Stomach smooth muscle (tissue), 2 donors: ENCODE data around the gene CARM1.

Experiments
- H3K27ac ChIP-seq: one replicate; pipeline ENCODE4 v1.7.0; 2013; ENCODE audit warnings: mild to moderate bottlenecking, low read length, inconsistent platforms
- H3K27me3 ChIP-seq, 2 donors: one replicate each; pipeline ENCODE4 v1.7.0; 2013; ENCODE audit warnings: low read length in 2 of 2; ENCODE audit not compliant: insufficient read depth in 2 of 2, control insufficient read depth in 1 of 2
- H3K36me3 ChIP-seq, 2 donors: one replicate each; pipeline ENCODE4 v1.7.0; 2013; ENCODE audit warnings: low read length in 2 of 2; ENCODE audit not compliant: control insufficient read depth in 2 of 2, insufficient read depth in 2 of 2
- H3K4me1 ChIP-seq: one replicate; pipeline ENCODE4 v1.7.0; 2013; ENCODE audit warnings: low read length; ENCODE audit not compliant: control insufficient read depth, insufficient read depth
- H3K4me3 ChIP-seq, 2 donors: one replicate each; pipeline ENCODE4 v1.7.0; 2013; ENCODE audit warnings: low read length in 2 of 2
- H3K9ac ChIP-seq, 2 donors: one replicate each; pipeline ENCODE4 v1.7.0; 2013; ENCODE audit warnings: low read length in 2 of 2, mild to moderate bottlenecking in 1 of 2
- H3K9me3 ChIP-seq, 2 donors: one replicate each; pipeline ENCODE4 v1.7.0; 2013; ENCODE audit warnings: low read length in 2 of 2; ENCODE audit not compliant: control insufficient read depth in 2 of 2
- donor health status: healthy.
- donor health status: Pancreatic carcinoma.

Gene CARM1

DNA sequence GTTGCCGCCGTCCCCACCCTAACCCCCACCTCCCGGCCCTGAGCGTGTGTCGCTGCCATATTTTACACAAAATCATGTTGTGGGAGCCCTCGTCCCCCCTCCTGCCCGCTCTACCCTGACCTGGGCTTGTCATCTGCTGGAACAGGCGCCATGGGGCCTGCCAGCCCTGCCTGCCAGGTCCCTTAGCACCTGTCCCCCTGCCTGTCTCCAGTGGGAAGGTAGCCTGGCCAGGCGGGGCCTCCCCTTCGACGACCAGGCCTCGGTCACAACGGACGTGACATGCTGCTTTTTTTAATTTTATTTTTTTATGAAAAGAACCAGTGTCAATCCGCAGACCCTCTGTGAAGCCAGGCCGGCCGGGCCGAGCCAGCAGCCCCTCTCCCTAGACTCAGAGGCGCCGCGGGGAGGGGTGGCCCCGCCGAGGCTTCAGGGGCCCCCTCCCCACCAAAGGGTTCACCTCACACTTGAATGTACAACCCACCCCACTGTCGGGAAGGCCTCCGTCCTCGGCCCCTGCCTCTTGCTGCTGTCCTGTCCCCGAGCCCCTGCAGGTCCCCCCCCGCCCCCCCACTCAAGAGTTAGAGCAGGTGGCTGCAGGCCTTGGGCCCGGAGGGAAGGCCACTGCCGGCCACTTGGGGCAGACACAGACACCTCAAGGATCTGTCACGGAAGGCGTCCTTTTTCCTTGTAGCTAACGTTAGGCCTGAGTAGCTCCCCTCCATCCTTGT lies 50.7 kb downstream of the CARM1 start:
- no peak overlapping the region for H3K27ac ChIP-seq
- no peak overlapping the region for H3K9ac ChIP-seq
- H3K4me1 ChIP-seq, result no peaks in the 10 kb centered on the region
- no peaks in the 10 kb centered on the region for H3K9me3 ChIP-seq
- peaks cover 16 to 41% of the 10 kb centered on the region in 2 donors for H3K36me3 ChIP-seq
- no peak overlapping the region for H3K4me3 ChIP-seq
- no peaks in the 10 kb centered on the region for H3K27me3 ChIP-seq

DNA sequence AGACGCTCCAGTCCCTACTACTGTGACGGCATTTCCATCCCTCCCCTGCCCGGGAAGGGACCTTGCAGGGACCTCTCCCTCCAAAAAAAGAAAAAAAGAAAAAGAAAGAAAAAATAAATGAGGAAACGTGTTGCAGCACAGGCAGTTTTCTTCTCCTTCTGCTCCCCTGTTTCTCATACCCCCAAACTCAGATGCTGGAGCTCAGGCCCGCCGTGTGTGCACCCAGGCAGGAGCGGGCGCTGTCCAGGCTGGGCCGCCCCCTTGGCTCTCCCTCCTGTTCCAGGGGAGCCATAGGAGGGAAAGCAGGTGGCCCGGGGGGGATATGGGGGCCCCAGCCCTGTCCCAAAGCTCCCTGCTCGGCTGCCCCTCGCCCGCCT lies 51.3 kb downstream of the CARM1 start:
- peaks cover 5% of the 10 kb centered on the region for H3K4me1 ChIP-seq
- H3K9ac ChIP-seq, result no peak overlapping the region
- no peaks in the 10 kb centered on the region for H3K9me3 ChIP-seq
- no peak overlapping the region for H3K4me3 ChIP-seq
- peaks cover 16 to 41% of the 10 kb centered on the region in 2 donors for H3K36me3 ChIP-seq
- no peak overlapping the region for H3K27ac ChIP-seq
- no peaks in the 10 kb centered on the region for H3K27me3 ChIP-seq

DNA sequence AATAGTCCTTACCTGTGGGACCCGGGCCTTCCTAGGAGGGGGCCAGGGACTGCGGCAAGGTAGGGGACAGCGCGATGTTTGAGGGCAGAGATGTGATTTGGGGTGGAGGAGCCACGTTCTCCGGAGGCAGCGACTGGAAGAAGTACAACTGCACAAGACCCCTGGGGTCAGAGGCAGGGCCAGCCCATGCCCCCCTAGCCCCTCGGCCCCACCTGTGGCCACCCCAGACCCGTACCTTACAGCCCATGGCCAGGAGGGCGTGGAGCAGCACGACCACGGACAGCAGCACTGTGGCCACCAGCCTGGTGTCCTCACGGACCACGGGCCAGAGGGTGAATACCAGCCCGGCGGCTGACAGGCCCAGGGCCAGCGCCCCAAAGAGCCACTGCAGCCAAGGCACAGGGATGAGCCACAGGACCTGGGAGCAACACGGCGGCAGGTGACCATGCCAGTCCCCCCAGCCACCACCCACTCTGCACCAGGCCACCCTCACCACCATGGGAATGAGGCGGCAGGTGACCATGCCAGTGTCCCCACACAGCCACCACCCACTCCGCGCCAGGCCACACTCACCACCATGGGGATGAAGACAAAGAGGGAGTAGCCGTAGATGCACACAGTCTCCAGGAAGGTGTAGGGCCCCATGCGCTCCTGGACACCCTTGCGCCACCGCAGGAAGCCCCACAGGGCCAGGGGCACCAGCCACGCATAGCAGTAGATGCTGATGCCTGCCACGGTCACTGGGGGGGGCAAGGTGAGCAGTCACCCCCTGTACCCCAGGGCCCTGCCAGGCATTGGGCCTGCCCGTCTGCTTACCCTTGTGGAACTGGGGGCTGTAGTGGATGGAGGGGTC lies 52.1 kb downstream of the CARM1 start:
- Histone ChIP-seq H3K9me3 (no peaks in the 10 kb centered on the region), H3K9ac (no peak overlapping the region), H3K27ac (no peak overlapping the region), H3K36me3 (peaks cover 14 to 40% of the 10 kb centered on the region in 2 donors), H3K4me3 (no peak overlapping the region), H3K4me1 (peaks cover 11% of the 10 kb centered on the region), H3K27me3 (no peaks in the 10 kb centered on the region)

- Histone ChIP-seq H3K36me3 (peaks cover 3 to 32% of the 10 kb centered on the region in 2 donors), H3K9me3 (no peaks in the 10 kb centered on the region), H3K9ac (no peak overlapping the region), H3K4me3 (no peak overlapping the region), H3K27me3 (no peaks in the 10 kb centered on the region), H3K4me1 (peaks cover 16% of the 10 kb centered on the region), H3K27ac (no peak overlapping the region)
Measured at GRCh38 chr19:10924597-10924996, 53.2 kb downstream of the CARM1 start.

- H3K9ac ChIP-seq, result peak overlapping the region; percentile 72 to 73
- H3K27ac ChIP-seq, result peak overlapping the region; percentile 62
- H3K9me3 ChIP-seq, result no peaks in the 10 kb centered on the region
- no peaks in the 10 kb centered on the region for H3K27me3 ChIP-seq
- peak overlapping the region; percentile 68 to 87 for H3K4me3 ChIP-seq
- H3K4me1 ChIP-seq, result peaks cover 20% of the 10 kb centered on the region
- peaks cover 0 to 20% of the 10 kb centered on the region in 2 donors for H3K36me3 ChIP-seq
Measured at GRCh38 chr19:10927730-10928562, 56.6 kb downstream of the CARM1 start.

DNA sequence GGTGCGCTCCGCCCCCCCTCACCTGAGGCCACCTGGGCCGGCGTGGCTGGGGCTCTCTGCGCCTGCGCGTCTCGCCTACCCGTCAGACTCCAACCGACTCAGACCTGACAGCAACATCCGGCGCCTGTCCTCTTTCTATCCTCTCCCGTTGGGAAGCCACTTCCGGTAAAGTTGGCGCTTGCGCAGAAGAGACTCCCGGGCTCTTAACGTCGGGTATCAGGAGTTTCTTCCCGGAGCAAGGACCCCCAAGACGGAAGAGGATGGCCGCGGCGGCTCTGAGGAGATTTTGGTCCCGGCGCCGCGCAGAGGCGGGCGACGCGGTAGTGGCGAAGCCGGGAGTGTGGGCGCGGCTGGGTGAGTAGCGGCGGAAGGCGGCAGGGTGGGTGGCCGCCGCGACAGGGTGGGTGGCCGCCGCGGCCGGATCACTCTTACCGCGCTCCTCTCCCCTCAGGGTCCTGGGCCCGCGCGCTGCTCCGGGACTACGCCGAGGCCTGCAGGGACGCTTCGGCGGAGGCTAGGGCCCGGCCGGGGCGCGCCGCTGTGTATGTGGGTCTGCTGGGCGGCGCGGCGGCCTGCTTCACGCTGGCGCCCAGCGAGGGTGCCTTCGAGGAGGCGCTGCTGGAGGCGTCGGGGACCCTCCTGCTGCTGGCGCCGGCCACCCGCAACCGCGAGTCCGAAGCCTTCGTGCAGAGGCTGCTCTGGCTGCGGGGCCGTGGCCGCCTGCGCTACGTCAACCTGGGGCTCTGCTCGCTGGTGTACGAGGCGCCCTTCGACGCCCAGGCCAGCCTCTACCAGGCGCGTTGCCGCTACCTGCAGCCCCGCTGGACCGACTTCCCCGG lies 57.4 kb downstream of the CARM1 start, which contains the start of the genes TIMM29 and YIPF2:
TSS of gene TIMM29 (plus strand) at position 249 of the 839 bp plus-strand sequence. CDS start at position 261, 12 bp downstream.
TSS of gene YIPF2 (minus strand) at position 77 of the 839 bp plus-strand sequence. CDS start 229 bp downstream, outside the sequence.
- Histone ChIP-seq H3K9me3 (no peaks in the 10 kb centered on the region), H3K36me3 (peaks cover 0 to 13% of the 10 kb centered on the region in 2 donors), H3K27me3 (no peaks in the 10 kb centered on the region), H3K27ac (peak within 1 kb of the TSS; percentile 62), H3K4me1 (peaks cover 20% of the 10 kb centered on the region), H3K4me3 (peak within 1 kb of the TSS; percentile 68 to 87), H3K9ac (peak within 1 kb of the TSS; percentile 72 to 73)

- H3K4me1 ChIP-seq, result peaks cover 20% of the 10 kb centered on the region
- H3K4me3 ChIP-seq, result peak overlapping the region; percentile 68 to 87
- peak overlapping the region; percentile 72 for H3K9ac ChIP-seq
- no peaks in the 10 kb centered on the region for H3K9me3 ChIP-seq
- peaks cover 0 to 7% of the 10 kb centered on the region in 2 donors for H3K36me3 ChIP-seq
- H3K27ac ChIP-seq, result peak overlapping the region; percentile 62
- no peaks in the 10 kb centered on the region for H3K27me3 ChIP-seq
Measured at GRCh38 chr19:10929402-10929794, 58.0 kb downstream of the CARM1 start.

DNA sequence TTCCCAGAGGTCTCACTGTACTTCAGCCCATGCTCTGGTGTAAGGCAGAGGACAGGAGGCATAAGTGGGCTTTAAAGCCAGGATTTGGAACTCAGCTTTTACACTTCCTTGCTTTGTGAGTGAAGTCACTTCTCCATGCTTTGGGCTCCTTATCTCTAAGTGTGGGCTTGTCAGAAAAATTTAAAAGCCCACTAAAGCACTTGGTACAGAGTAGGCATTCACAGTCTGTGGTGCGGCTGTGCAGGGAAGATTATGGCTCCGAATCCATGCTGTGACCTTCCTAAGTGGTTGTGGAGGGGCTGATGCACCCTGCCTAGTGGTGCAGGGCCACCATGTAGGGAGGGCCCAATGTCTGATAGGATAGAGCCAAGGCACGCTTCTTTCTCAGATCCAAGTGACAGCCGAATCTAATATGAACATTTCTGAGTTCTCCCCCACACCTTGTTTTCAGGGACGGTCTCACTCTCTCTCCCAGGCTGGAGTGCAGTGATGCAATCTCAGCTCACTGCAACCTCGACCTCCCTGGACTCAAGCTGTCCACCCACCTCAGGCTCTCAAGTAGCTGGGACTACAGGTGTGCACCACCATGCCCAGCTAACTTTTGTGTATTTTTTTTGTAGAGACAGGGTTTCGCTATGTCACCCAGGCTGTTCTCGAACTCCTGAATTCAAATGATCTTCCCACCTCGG lies 64.2 kb downstream of the CARM1 start:
- no peaks in the 10 kb centered on the region for H3K9me3 ChIP-seq
- H3K4me1 ChIP-seq, result peaks cover 3% of the 10 kb centered on the region
- peaks cover 0 to 2% of the 10 kb centered on the region in 2 donors for H3K36me3 ChIP-seq
- H3K4me3 ChIP-seq, result no peak overlapping the region
- H3K9ac ChIP-seq, result no peak overlapping the region
- no peak overlapping the region for H3K27ac ChIP-seq
- H3K27me3 ChIP-seq, result no peaks in the 10 kb centered on the region

DNA sequence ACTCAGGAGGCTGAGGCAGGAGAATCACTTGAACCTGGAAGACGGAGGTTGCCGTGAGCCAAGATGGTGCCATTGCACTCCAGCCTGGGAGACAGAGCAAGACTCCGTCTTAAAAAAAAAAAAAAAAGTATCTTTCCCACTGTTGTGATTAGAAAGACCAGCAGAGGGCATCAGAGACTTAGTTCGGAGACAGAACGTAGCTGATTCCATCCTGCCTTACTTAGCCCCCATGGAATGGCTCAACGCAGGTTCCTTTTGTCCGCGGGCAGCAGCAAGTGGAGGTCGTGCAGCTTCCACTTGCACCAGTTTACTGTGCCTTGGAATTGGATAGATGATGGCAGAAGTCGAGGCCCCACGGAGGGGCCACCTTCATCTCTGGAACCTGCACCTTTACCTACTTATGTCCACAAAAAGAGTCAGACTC lies 65.3 kb downstream of the CARM1 start:
- no peaks in the 10 kb centered on the region for H3K9me3 ChIP-seq
- no peak overlapping the region for H3K27ac ChIP-seq
- peak overlapping the region in 1 of 2 donors; percentile 54 for H3K4me3 ChIP-seq
- H3K9ac ChIP-seq, result peak overlapping the region in 1 of 2 donors; percentile 47
- H3K4me1 ChIP-seq, result peaks cover 3% of the 10 kb centered on the region
- no peaks in the 10 kb centered on the region for H3K27me3 ChIP-seq
- no peaks in the 10 kb centered on the region for H3K36me3 ChIP-seq
